H1 (cell line): Measurements from ENCODE around the gene BRIP1. TPM values are rescaled to one million over a fixed set of nuclear protein-coding genes. Genes with fewer than 3 reads are reported as not detected.

Source experiments
- CTCF ChIA-PET: fragments of 300-600 bp; sonication (Branson Sonifier 250); formaldehyde crosslinking; loops from one replicate; lab custom pipeline; 2021; ENCODE audit not compliant: partially characterized antibody; lab: Charles Lee
- POLR2A ChIA-PET: fragments of 300-600 bp; sonication (Branson Sonifier 250); formaldehyde crosslinking; loops from one replicate; lab custom pipeline; 2021; ENCODE audit warnings: inconsistent platforms; ENCODE audit not compliant: partially characterized antibody; lab: Charles Lee
- DNase-seq, 2 experiments: peaks; one replicate each; pipeline versions ENCODE4 v3.0.0 to v3.0.0-alpha.2; 2010 to 2022; ENCODE audit warnings: low spot score in 2 of 2, low read depth in 1 of 2, mixed read lengths in 1 of 2
- FAIRE-seq: peaks from 2 replicates; lab custom pipeline; 2011; peaks lifted over from hg19 to GRCh38; lab: Jason Lieb, UNC
- H2AFZ ChIP-seq: 2 replicates; pipeline ENCODE4 v1.8.1; 2012; ENCODE audit warnings: low read length, inconsistent platforms
- H2AK5ac ChIP-seq: 2 replicates; pipeline ENCODE4 v1.6.1; 2013; ENCODE audit warnings: low read depth, low read length
- H2BK120ac ChIP-seq: replicated peaks from 2 replicates; pipeline ENCODE3; 2013; ENCODE audit warnings: low read depth, low read length, inconsistent platforms
- H2BK12ac ChIP-seq: 2 replicates; pipeline ENCODE4 v1.6.1; 2013; ENCODE audit warnings: low read depth, low read length
- H2BK15ac ChIP-seq: 2 replicates; pipeline ENCODE4 v1.6.1; 2013; ENCODE audit warnings: low read length
- H2BK20ac ChIP-seq: 2 replicates; pipeline ENCODE4 v1.6.1; 2013; ENCODE audit warnings: low read length
- H2BK5ac ChIP-seq: 2 replicates; pipeline ENCODE4 v1.6.1; 2013; ENCODE audit warnings: low read depth, low read length
- H3K14ac ChIP-seq: 2 replicates; pipeline ENCODE4 v1.6.1; 2013; ENCODE audit warnings: inconsistent platforms; ENCODE audit not compliant: insufficient read length
- H3K18ac ChIP-seq: 2 replicates; pipeline ENCODE4 v1.6.1; 2013; ENCODE audit warnings: low read length; ENCODE audit errors: extremely low read depth
- H3K23ac ChIP-seq: 2 replicates; pipeline ENCODE4 v1.6.1; 2013; ENCODE audit warnings: inconsistent platforms; ENCODE audit not compliant: insufficient read length
- H3K23me2 ChIP-seq: 2 replicates; pipeline ENCODE4 v1.6.1; 2013; ENCODE audit warnings: low read depth, low read length
- H3K27ac ChIP-seq: 2 replicates; pipeline ENCODE4 v1.6.1; 2011; ENCODE audit warnings: low read depth, low read length, inconsistent platforms
- H3K27me3 ChIP-seq, 4 experiments: replicated peaks in 1 of 4; 1 replicate in 1 of 4; 2 replicates in 3 of 4; pipeline versions ENCODE4 v1.6.1 to v1.8.1; 2011 to 2013; ENCODE audit warnings: low read length in 3 of 4, mild to moderate bottlenecking in 3 of 4, inconsistent platforms in 2 of 4, mixed read lengths in 2 of 4, moderate library complexity in 1 of 4; ENCODE audit not compliant: control insufficient read depth in 3 of 4, insufficient read depth in 3 of 4; ENCODE audit errors: extremely low read depth in 1 of 4
- H3K36me3 ChIP-seq, 4 experiments: 2 replicates each; pipeline versions ENCODE4 v1.6.1 to v1.8.1; 2011 to 2013; ENCODE audit warnings: mild to moderate bottlenecking in 4 of 4, low read length in 3 of 4, moderate library complexity in 2 of 4, control low read depth in 1 of 4, inconsistent platforms in 1 of 4; ENCODE audit not compliant: insufficient read depth in 4 of 4, control insufficient read depth in 2 of 4
- H3K4ac ChIP-seq: replicated peaks from 2 replicates; pipeline ENCODE3; 2013; ENCODE audit warnings: low read length, low read depth, mixed read lengths, inconsistent platforms; ENCODE audit not compliant: insufficient read length
- H3K4me1 ChIP-seq, 4 experiments: replicated peaks in 1 of 4; 1 replicate in 1 of 4; 2 replicates in 3 of 4; pipeline versions ENCODE4 v1.6.1 to v1.8.1; 2011 to 2013; ENCODE audit warnings: low read length in 3 of 4, inconsistent platforms in 2 of 4, mixed read lengths in 1 of 4; ENCODE audit not compliant: insufficient read depth in 4 of 4, control insufficient read depth in 3 of 4
- H3K4me2 ChIP-seq, 2 experiments: 2 replicates each; pipeline versions ENCODE4 v1.6.1 to v1.8.1; 2011 to 2013; ENCODE audit warnings: low read depth in 2 of 2, low read length in 2 of 2, control low read depth in 1 of 2, inconsistent platforms in 1 of 2, mild to moderate bottlenecking in 1 of 2; ENCODE audit not compliant: insufficient read depth in 1 of 2
- H3K4me3 ChIP-seq, 4 experiments: fragments of 200-600, 300-600 bp in 1 of 4; sonication (generic), shearing (Covaris generic), sonication (Bioruptor Twin) in 1 of 4; 2 replicates each; pipeline versions ENCODE4 v1.5.1 to v1.8.1; 2011 to 2016; ENCODE audit warnings: low read length in 4 of 4, low read depth in 3 of 4, control low read depth in 2 of 4, inconsistent platforms in 2 of 4, mild to moderate bottlenecking in 2 of 4, mixed read lengths in 1 of 4, moderate library complexity in 1 of 4; ENCODE audit not compliant: insufficient read depth in 2 of 4; ENCODE audit errors: extremely low read depth in 1 of 4
- H3K56ac ChIP-seq: replicated peaks from 2 replicates; pipeline ENCODE3; 2013; ENCODE audit warnings: low read depth, mild to moderate bottlenecking, mixed read lengths, low read length, inconsistent platforms; ENCODE audit not compliant: insufficient read length
- H3K79me1 ChIP-seq: 2 replicates; pipeline ENCODE4 v1.6.1; 2013; ENCODE audit warnings: low read depth, low read length, control low read depth
- H3K79me2 ChIP-seq, 2 experiments: 2 replicates each; pipeline versions ENCODE4 v1.6.1 to v1.8.1; 2012 to 2013; ENCODE audit warnings: low read length in 2 of 2, mild to moderate bottlenecking in 2 of 2, inconsistent platforms in 1 of 2; ENCODE audit not compliant: insufficient read depth in 2 of 2, control insufficient read depth in 1 of 2
- H3K9ac ChIP-seq, 4 experiments: replicated peaks in 1 of 4; 1 replicate in 1 of 4; 2 replicates in 3 of 4; pipeline versions ENCODE4 v1.6.1 to v1.8.1; 2011 to 2013; ENCODE audit warnings: low read depth in 3 of 4, low read length in 3 of 4, control low read depth in 2 of 4, mild to moderate bottlenecking in 2 of 4, moderate library complexity in 2 of 4, inconsistent platforms in 1 of 4; ENCODE audit errors: extremely low read depth in 1 of 4
- H3K9me3 ChIP-seq, 2 experiments: 2 replicates each; pipeline versions ENCODE4 v1.6.1 to v1.8.1; 2012 to 2013; ENCODE audit warnings: mild to moderate bottlenecking in 2 of 2, moderate library complexity in 2 of 2, control low read depth in 1 of 2, inconsistent platforms in 1 of 2, low read depth in 1 of 2, low read length in 1 of 2, mixed read lengths in 1 of 2; ENCODE audit not compliant: insufficient read depth in 2 of 2
- H4K20me1 ChIP-seq, 2 experiments: replicated peaks in 1 of 2; 2 replicates each; pipeline versions ENCODE3 to v1.8.1; 2011 to 2013; ENCODE audit warnings: inconsistent platforms in 2 of 2, low read length in 2 of 2, mild to moderate bottlenecking in 1 of 2; ENCODE audit not compliant: insufficient read depth in 2 of 2, control insufficient read depth in 1 of 2
- H4K5ac ChIP-seq: 2 replicates; pipeline ENCODE4 v1.6.1; 2013; ENCODE audit warnings: low read length, low read depth, mixed read lengths, inconsistent platforms; ENCODE audit not compliant: insufficient read length
- H4K8ac ChIP-seq: 2 replicates; pipeline ENCODE4 v1.8.0; 2013; ENCODE audit warnings: mild to moderate bottlenecking, moderate library complexity, low read length, inconsistent platforms; ENCODE audit not compliant: insufficient read depth; ENCODE audit errors: extremely low read depth
- H4K91ac ChIP-seq: replicated peaks from 2 replicates; pipeline ENCODE3; 2013; ENCODE audit warnings: low read length, mixed read lengths, inconsistent platforms; ENCODE audit not compliant: insufficient read length
- ASH2L ChIP-seq: fragments of 200-600, 300-600 bp; sonication (generic); IDR thresholded peaks from one replicate; pipeline ENCODE4 v1.7.1; 2017; ENCODE audit warnings: low read length
- CBX8 ChIP-seq: fragments of 300-800, 300-1000 bp; sonication (generic); IDR thresholded peaks from 2 replicates; pipeline ENCODE4 v1.7.1; 2016; ENCODE audit warnings: low read depth, low read length, borderline replicate concordance
- EZH2 ChIP-seq: fragments of 200-600 bp; sonication (generic); IDR thresholded peaks from 2 replicates; pipeline ENCODE4 v1.7.1; 2012; ENCODE audit warnings: low read depth, mild to moderate bottlenecking, moderate library complexity, low read length, inconsistent platforms; ENCODE audit not compliant: severe bottlenecking
- GTF2F1 ChIP-seq: IDR thresholded peaks from 2 replicates; pipeline ENCODE4 v1.6.1; 2012; ENCODE audit warnings: low read depth, low read length, improper control_type of control experiment, borderline replicate concordance
- KDM5A ChIP-seq: fragments of 200-600 bp; IDR thresholded peaks from 2 replicates; pipeline ENCODE4 v1.7.1; 2012; ENCODE audit warnings: mild to moderate bottlenecking, low read length, inconsistent platforms, mixed read lengths
- POU5F1 ChIP-seq: IDR thresholded peaks from 2 replicates; pipeline ENCODE4 v1.6.1; 2011; ENCODE audit warnings: low read depth, mild to moderate bottlenecking, low read length, moderate library complexity
- RBBP5 ChIP-seq: IDR thresholded peaks from 2 replicates; pipeline ENCODE4 v1.7.1; 2012; ENCODE audit warnings: low read depth, mild to moderate bottlenecking, inconsistent platforms, low read length, moderate library complexity, borderline replicate concordance
- RXRA ChIP-seq: IDR thresholded peaks from 2 replicates; pipeline ENCODE4 v1.6.1; 2011; ENCODE audit warnings: low read depth, mild to moderate bottlenecking, low read length, moderate library complexity; ENCODE audit not compliant: insufficient read depth
- SIRT6 ChIP-seq: IDR thresholded peaks from one replicate; pipeline ENCODE4 v1.7.1; 2012; ENCODE audit warnings: low read length, inconsistent platforms
- TCF12 ChIP-seq: IDR thresholded peaks from 2 replicates; pipeline ENCODE4 v1.6.1; 2011; ENCODE audit warnings: low read depth, mild to moderate bottlenecking, low read length
- TEAD4 ChIP-seq: IDR thresholded peaks from 2 replicates; pipeline ENCODE4 v1.6.1; 2012; ENCODE audit warnings: low read depth, low read length, inconsistent platforms, mixed read lengths
- WGBS, 2 experiments: shearing (Covaris generic) in 1 of 2; methylation state at CpG; one replicate each; pipeline versions ENCODE4 v1.1.6 to v1.1.7; 2013 to 2015; ENCODE audit warnings: low lambda C conversion rate in 2 of 2, mixed read lengths in 2 of 2, inconsistent platforms in 1 of 2, low coverage in 1 of 2, missing lambda C conversion rate in 1 of 2; ENCODE audit not compliant: insufficient replicate concordance in 2 of 2, insufficient coverage in 1 of 2, insufficient read length in 1 of 2; ENCODE audit errors: extremely low coverage in 1 of 2, missing lambda C conversion rate in 1 of 2; 5-methylcytosine and 5-hydroxymethylcytosine counted together
- polyA plus RNA-seq, 7 experiments: library from polyadenylated mRNA; depleted of rRNA in 3 of 7; stranded (reverse) in 5 of 7; unstranded in 2 of 7; fragments of >200 nt in 5 of 7; fragments of 200-250 nt in 2 of 7; gene quantifications; 1 replicate in 5 of 7; 2 replicates in 1 of 7; 4 replicates in 1 of 7; pipeline versions ENCODE4 v1.2.1 to v1.2.3, GENCODE V29; 2011 to 2013; ENCODE audit warnings: missing spikeins in 2 of 7, mixed read lengths in 2 of 7
- total RNA-seq: library from RNA; stranded (reverse); fragmentation: NEBNext Ultra II Directional; extraction: Animal tissue kit (Norgen Biotek cat#: 25700); gene quantifications from 2 replicates; pipeline ENCODE4 v1.2.1, GENCODE V29; 2021
- TF ChIP-seq, protein P1 (sequence below): IDR thresholded peaks from 2 replicates; pipeline ENCODE4 v1.6.1; 2012; ENCODE audit warnings: inconsistent platforms

The BRIP1 gene
- total and polyA plus RNA-seq, 2 of the 8 experiments (the other 6 are each of a cell fraction or from before 2014, with no cell fraction given): 5.8 to 19.2 TPM

GRCh38 chr17:61835606-61836005 lies 27.7 kb downstream of the BRIP1 start:
- Histone ChIP-seq H3K79me1 (no peaks in the 10 kb centered on the region), H3K4ac (no peak overlapping the region), H3K23me2 (no peaks in the 10 kb centered on the region), H3K27me3 (no peaks in the 10 kb centered on the region; a peak in 1 of 7 replicates), H3K9ac (no peak overlapping the region), H4K5ac (no peak overlapping the region), H2BK20ac (no peak overlapping the region), H3K4me1 (no peaks in the 10 kb centered on the region), H3K4me3 (no peak overlapping the region), H3K23ac (no peak overlapping the region), H3K27ac (no peak overlapping the region), H3K9me3 (no peaks in the 10 kb centered on the region), H4K20me1 (no peaks in the 10 kb centered on the region), H2BK12ac (no peak overlapping the region), H2BK5ac (no peak overlapping the region), H3K79me2 (no peaks in the 10 kb centered on the region), H4K8ac (no peak overlapping the region), H3K36me3 (no peaks in the 10 kb centered on the region; a peak in 1 of 8 replicates), H3K4me2 (no peak overlapping the region), H3K56ac (no peak overlapping the region), H3K14ac (no peak overlapping the region), H2AFZ (no peak overlapping the region), H4K91ac (no peak overlapping the region), H3K18ac (no peak overlapping the region), H2AK5ac (no peak overlapping the region), H2BK120ac (no peak overlapping the region), H2BK15ac (no peak overlapping the region)
- FAIRE-seq (no peak), DNase-seq (no peak)
- POLR2A ChIA-PET: no interaction called here
- WGBS, 2 experiments: 100% methylated on average over 1 of the region's 1 CpG; no CpG with 5 or more reads in 1 of the 2 experiments
- no peak for TF ChIP-seq RXRA
- no peak for TF ChIP-seq CBX8
- no peak for TF ChIP-seq TCF12
- no peak for TF ChIP-seq POU5F1
- no peak for TF ChIP-seq KDM5A
- no peak for TF ChIP-seq SIRT6
- TF ChIP-seq EZH2: no peak
- TF ChIP-seq, protein P1, sequence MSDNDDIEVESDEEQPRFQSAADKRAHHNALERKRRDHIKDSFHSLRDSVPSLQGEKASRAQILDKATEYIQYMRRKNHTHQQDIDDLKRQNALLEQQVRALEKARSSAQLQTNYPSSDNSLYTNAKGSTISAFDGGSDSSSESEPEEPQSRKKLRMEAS: no peak
- TF ChIP-seq TEAD4: no peak
- no peak for TF ChIP-seq RBBP5
- TF ChIP-seq GTF2F1: no peak
- TF ChIP-seq ASH2L: no peak
- CTCF ChIA-PET: interaction anchor here (1.5 to 2.0 kb wide), 2 partner anchors 15 to 200 kb away, joined by 7 to 18 read pairs; no protein-coding TSS in a partner anchor
